GM21717 (cell line): ENCODE data around the gene BABAM2.
"Not testable (repeated sequence)": the region's sequence is repeated elsewhere in the genome, so short reads cannot be mapped to it uniquely, and the experiment has no call there.

Source experiments
- ATAC-seq: cut with Tn5 transposase; IDR thresholded peaks from one replicate; pipeline ENCODE4 v1.9.1; 2021; ENCODE audit warnings: mild to moderate bottlenecking, moderate library complexity; ENCODE audit not compliant: unreplicated experiment

Gene BABAM2

DNA sequence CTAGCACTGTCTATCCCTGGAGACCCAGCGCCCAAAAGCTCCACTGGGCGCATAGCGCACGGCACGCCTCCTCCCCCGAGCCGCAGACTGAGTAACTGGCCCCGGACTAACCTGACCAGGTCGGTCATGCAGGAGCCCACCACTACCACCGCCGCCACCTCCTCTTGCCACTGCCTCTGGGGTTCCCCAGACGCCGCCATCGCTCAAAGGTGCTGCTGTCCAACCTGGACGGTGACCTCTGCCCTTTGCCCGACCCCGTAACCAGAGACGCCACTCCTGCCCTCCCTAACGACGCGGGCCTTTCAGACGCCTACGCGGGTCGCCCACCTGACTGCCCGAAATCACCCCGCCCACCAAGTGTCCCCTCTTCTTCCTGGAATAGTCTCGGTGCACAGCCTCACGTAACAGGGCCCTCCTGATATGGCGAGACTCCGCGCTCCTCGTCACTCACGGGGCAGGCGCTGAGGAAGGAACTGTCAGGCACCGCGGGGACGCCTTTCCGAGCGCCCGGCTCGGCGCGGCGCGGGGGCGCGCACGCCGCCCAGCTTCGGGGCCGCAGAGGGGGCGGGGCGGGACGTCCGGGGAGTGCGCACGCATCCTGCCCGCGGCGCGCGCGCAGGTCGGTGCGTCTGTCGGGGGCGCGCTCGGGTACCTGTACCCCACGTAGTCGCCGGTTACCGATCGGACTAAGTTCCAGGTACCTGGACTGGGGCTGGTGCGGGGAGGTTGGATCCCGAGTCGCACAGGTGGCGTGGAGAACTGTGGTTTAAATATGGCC, at the start of gene BABAM2, which contains the start of gene RBKS:
TSS of gene BABAM2 (plus strand) at position 584 of the 778 bp plus-strand sequence. CDS start 3,828 bp downstream, outside the sequence.
TSS of gene RBKS (minus strand) at position 242 of the 778 bp plus-strand sequence. CDS start at position 200, 42 bp downstream.
- ATAC-seq = peak; percentile 71

DNA sequence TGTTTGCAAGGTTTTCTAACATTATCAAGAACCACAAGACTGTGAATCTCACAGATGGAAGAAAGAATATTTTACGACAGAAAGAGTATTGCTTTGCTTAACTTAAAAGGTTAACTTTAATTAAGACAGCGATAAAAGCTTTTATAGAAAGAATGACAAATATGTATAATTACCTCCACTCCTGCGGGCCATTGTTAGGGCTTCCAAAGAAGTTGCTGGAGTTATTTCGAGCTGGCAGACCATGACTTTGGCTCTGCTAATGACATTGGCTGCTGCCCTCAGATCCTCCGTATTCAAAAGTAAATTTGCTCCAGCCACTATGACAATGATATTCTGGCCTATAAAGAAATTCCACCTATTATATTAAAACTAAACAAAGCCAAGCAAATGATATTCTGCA, 47.6 kb upstream of the BABAM2 start:
- ATAC-seq = no peak

DNA sequence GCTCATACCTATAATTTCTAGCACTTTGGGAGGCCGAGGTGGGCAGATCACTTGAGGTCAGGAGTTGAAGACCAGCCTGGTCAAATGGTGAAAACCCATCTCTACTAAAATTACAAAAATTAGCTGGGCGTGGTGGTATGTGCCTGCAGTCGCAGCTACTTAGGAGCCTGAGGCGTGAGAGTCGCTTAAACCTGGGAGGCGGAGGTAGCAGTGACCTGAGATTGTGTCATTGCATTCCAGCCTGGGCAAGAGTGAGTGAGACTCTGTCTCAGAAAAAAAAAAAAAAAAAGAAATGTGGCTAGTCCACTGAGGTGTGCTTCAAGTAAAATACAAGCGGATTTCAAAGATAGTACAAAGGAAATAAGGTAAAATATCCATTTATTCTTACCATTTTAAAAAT, 46.5 kb upstream of the BABAM2 start:
- no peak for ATAC-seq

DNA sequence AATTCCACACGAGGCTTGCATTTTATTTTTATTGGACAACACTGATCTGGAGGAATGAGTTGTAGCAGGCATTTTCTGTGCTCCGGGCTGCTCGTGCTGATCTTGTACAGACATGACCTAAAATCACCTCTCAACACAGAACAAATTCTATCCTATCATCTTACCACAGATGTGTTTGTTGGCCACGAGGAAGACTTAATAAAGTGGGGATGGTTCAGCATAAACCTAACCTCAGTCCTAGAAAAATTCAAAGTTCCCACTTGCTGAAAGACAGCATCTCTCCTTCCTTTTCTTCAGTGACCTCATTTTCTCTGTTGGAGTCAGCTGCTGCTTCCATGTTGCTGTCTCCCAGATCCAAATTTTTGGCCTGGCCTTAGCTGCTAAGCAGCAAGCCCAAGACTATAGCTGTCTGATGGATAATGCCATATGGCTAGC, 45.7 kb upstream of the BABAM2 start:
- no peak for ATAC-seq

DNA sequence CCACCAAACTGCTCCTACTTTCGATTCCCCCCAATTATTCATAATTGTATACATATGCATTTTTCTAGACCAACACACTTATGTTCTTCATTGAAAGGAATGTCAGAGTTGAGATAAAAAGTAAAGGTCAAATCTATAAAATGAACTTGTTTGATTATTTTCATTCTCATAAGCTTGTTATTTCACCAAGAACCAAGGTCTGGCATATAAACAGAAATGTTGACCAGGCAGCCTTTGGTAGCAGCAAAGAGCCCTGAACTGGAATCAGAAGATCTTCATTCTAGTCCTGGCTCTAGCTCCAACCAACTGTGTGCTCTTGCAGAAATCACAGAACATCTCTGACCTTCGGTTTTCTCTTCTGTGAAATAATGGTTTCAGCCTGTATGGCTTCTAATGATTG, 43.2 kb upstream of the BABAM2 start:
- ATAC-seq = no peak

DNA sequence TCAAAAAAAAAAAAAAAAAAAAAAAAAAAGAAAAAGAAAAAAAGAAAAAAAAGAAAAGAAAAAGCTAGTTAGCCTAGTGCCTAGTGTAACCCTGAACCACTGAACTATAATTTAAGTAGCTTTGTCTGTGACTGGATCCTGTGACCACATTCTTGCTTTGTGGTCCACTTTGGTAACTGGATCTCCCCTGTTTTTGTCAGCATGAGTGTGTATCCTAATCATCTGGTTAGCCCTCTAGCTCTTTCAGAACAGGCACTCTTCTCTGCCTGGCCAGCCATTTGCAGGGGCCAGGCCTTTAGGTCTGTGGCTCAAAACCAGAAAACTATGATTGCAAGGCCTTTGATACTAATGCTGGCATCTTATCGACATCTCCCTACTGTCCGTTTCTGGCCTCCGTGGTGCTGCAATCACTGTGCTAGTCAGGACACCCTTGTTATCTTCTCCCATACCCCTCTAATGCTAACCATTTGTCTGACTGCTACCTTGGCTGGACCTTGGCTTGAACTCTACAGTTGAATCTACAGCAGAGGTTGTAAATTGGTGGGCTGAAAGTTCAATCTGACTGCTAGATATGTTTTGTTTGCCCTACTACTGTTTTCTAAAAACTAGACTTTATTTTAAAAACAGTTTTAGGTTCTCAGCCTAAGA, 40.8 kb upstream of the BABAM2 start:
- ATAC-seq = no peak

DNA sequence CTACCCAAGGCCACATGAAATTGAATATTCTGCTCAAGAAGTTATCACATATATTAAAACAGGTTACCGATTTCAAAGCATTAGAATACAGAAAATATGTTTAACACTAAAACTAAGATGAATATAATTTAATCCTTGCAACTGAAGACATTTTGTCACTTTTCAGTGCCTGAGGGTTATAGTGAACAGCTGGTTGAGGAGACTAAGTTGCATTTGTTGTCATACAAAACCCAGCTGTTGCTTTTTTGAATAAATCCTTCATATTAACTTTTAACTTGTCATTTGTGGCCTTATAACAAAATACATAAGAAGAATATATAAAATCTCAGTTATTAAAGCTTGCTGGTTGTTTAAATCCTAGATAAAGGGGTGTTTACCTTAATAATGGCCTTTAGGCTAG, 37.8 kb upstream of the BABAM2 start:
- no peak for ATAC-seq

DNA sequence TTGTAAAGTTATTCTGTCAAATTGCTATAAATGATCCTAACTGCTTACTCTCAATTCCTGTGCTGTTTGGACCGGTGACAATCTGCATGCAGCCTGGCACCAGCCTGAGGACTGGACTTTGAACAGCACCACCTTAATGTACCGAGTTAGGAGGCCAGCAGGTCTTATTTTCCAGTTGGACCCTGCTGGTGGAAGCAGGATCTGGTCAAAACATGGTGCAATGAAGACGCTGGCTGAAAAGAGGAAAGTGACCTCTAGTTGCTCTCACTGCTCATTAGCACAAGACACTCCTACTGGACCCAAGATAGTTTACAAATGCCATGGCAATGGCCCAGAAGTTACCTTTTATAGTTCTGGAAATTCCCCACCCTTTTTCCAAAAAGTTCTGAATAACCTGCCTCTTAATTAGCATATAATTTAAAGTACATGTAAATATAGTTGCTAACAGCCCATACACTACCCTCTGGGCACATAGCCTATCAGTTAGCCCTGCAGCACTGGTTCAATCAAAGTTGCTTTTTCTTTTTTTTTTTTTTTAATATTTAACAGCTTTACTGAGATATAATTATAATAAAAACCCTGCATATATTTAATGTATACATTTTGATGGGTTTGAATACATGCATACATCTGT, 36.2 kb upstream of the BABAM2 start:
- ATAC-seq = no peak

DNA sequence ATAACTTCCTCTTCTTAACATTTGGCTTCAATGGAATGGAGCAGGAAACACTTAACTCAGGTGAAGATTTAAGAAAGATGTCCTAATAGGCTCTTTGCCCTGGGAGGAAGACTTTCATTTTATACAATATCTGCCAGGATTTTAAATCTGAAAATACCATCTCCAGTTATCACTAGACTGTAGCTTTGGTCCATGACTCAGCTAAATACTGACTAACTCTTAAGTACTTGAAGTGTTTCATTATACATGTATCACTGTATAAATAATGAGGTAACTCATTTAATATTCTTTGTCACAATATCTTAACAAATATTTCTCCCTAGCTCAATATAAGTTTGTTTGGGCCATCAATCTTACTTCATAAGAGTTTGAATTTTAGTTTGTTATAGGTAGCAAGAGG, 35.1 kb upstream of the BABAM2 start:
- no peak for ATAC-seq

DNA sequence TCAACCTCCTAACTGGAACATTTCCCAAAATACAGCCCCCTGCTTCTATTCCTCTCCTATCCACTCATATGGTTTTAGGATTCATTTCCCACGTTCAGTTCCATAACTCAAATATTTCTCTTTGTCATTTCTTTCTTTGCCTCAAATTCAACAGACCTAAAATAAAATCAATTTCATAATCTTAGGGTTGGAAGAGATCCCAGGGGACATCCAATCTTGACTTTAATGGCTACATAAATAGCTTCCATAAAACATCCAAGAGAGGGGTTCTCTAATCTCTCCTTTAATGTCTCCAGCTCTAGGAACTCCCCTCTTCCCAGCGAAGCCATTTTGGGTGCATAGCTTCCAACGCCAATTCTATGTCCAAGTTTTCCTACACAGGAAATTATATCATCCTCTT, 34.1 kb upstream of the BABAM2 start:
- ATAC-seq = no peak

DNA sequence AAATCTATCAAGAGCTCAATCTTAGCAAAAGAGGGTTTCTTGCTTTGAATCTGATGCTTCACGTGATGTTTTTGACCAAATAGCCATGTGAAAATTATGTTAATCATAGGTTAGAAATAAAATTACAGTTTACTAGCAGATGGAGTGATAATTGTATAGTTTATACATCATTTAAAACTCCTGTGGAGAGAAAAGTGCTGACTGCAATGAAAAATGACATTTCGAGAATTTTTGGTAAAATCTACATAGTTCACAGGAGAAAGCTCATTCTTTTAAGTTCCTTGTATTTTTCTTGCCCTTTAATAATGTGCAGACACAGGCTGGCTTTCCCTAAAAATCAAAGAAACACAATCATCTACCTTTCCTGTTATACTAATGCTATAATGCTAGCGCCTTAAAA, 33.6 kb upstream of the BABAM2 start:
- no peak for ATAC-seq

DNA sequence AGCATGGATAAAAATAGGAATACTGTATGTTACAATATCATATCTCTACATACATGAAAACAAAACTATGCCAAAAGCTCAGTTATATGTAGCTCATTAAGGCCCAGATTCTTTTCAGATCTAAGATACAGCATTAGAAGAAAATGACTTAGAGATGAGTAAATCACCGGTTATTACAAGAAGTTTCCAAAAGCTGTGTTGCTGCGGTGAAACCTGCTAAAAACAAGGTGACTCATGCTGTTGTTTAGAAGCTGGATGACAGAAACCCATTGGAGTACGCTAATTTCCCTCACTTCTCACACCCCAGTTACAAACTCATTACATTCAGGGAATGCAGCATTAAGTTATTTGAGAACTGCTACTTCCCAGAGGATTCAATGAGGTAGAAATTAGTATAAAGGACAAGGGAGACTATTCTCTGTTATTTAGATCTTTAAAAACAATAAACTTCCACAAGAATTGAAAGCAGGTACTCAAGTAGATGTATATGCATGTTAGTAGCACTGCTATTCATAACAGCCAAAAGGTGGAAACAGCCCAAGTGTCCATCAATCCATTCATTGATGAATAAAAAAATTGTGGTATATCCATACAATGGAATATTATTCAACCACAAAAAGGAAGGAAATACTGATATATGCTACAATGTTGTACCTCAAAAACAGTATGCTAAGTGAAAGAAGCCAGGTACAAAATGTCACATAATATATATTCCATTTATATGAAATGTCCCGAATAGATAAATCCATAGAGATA, 32.9 kb upstream of the BABAM2 start:
- ATAC-seq = no peak

DNA sequence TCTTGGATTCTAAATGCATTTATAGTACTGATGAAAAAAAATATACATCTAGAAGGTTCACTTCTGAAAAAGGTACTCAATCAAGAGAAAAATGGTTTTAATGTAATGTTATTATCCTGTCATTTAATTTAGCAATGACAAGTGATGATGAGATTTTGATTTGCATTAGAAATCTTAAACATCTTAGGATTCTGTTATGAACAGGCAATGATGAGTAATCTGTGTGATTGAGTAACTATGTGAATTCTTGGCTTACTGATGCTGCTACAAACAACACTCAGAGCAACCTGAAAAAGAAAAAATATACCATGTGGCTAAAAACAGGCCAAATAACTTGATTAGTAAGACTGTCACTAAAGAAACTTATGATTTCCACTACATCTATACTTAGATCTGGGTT, 30.4 kb upstream of the BABAM2 start:
- no peak for ATAC-seq

DNA sequence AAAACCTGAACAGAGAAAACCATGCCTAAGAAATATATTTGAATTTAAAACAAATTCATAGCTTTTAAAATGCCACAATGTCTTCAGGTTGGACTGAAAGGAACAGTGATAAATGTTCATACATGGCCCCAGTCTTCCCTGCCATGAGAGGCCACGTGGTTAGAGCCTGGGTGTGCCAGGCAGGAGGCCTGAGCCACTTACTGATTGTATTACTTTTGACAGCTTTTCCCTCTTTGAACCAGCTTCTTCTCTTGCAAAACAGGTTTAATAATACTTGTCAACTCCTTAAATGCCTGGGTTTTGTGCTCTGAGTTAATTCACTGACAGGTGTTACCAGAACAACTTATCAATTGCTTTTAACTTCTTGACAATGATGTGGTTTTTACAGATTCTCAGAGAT, 27.4 kb upstream of the BABAM2 start:
- no peak for ATAC-seq

DNA sequence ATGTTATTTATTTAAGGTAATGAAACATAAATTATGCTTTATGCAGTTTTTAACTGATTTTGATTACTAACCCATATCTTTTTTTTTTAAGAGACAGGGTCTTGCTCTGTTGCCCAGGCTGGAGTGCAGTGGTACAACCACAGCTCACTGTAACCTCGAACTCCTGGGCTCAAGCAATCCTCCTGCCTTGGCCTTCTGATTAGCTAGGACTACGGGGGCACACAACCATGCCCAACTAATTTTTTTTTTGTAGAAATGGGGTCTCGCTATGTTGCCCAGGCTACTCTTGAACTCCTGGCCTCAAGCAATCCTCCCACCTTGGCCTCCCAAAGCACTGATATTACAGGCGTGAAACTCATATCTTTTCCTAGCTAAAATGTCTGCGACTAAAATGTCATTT, 26.6 kb upstream of the BABAM2 start:
- not testable (repeated sequence) for ATAC-seq

DNA sequence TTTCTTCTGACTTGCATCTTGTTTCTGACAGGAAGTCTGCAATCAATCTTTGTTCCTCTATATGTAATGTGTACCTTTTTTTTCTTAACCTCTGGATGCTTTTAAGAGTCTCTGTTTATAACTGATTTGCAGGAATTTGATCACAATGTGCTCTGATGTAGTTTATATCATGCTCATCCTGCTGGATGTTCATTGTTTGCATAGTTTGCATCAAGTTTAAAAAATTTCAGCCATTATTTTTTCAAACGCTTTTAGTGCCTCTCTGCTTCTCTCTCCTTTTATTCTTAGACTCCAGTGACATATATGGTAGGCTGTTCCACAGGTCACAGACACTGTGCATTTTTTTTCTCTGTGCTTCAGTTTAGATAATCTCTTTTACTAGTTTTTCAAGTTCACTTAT, 24.3 kb upstream of the BABAM2 start:
- no peak for ATAC-seq

DNA sequence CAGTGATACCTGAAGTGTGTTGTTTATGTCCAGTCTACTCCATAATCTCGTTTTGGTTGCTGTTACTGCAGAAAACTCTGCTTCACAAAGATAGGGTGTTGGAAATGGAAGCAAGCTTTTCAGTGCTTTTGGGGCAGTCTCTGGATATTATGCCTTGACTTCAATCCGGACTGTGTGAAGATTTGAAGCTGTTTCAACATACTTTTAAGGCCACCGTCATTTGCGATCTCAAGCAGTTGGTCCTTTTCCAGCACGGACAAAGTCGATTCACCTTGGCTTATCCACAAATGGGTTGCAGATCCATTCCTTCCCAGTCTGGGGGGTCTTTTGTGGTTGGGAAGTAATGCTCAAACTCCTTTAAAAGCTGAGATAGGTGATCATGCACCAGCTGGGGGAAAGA, 20.8 kb upstream of the BABAM2 start:
- no peak for ATAC-seq

DNA sequence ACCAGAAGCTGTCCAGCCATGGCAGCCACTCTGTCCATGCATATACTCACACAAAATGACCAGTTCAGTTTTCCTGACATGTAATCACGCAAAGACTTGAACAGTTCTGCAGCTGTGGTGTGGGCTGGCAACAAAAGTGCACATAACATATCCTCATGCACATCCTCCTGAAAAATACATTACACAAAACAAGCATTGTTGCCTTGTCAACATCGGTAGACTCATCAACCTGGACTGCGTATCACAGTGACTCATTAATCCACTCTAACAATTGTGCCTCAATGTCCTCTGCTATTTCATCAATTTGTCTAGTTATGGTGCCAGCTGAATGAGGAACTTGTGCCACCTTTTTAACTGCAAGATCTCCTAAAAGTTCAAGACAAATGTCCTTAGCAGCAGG, 19.8 kb upstream of the BABAM2 start:
- no peak for ATAC-seq

DNA sequence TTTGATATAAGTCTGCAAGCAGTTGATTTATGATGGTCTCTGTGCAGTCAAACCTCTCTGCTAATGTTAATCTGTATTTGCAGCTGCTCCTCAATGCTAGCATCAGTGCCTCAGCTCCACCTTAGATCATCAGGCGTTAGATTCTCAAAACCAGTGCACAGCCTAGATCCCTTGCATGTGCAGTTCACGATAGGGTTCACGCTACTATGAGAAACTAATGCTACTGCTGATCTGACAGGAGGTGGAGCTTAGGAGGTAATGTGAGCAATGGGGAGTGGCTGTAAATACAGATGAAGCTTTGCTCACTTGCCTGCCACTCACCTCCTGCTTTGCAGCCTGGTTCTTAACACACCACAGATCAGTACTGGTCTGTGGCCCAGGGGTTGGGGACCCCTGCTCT, 18.7 kb upstream of the BABAM2 start:
- no peak for ATAC-seq

DNA sequence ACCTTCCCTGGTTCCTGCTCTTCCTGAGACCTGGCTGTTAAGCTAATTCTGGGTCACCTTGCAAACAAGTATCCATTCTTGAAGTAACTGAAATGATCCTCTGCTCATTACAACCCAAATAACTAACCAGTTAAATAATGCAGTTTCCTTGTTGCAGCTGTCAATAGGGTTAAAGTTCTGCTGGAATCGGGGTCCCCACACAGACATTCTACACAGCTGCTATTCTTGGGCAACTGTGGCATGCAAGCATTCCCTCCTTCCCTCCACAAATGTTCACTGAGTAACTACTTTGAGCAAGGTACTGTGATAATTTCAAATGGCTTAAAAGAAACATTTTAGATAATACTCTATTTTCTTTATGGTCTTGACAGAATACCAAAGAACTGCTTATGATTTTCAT, 17.4 kb upstream of the BABAM2 start:
- ATAC-seq = no peak
